K562 (cell line): ENCODE measurements around the gene SLC25A11. TPM values are rescaled to one million over a fixed set of nuclear protein-coding genes. Genes with fewer than 3 reads are reported as not detected.

Experiments
- BCLAF1 ChIP-seq, 2 experiments: fragments of 450-650 bp in 1 of 2; IDR thresholded peaks; 2 replicates each; pipeline ENCODE4 v1.6.1; 2011 to 2017; ENCODE audit warnings: low read depth in 2 of 2, antibody characterized with exemption in 1 of 2, borderline replicate concordance in 1 of 2, low read length in 1 of 2, mild to moderate bottlenecking in 1 of 2, mixed read lengths in 1 of 2; ENCODE audit not compliant: control insufficient read depth in 1 of 2
- ELF4 ChIP-seq: fragments of 450-650 bp; formaldehyde crosslinking; IDR thresholded peaks from 2 replicates; pipeline ENCODE4 v1.4.0; 2022; ENCODE audit warnings: missing genetic modification characterization
- HNRNPL ChIP-seq: fragments of 200-400 bp; formaldehyde crosslinking; IDR thresholded peaks from 2 replicates; pipeline ENCODE4 v1.6.1; 2017; ENCODE audit warnings: low read depth, mild to moderate bottlenecking, low read length
- PRPF4 ChIP-seq: fragments of 200-400 bp; formaldehyde crosslinking; IDR thresholded peaks from one replicate; pipeline ENCODE4 v1.6.1; 2017; ENCODE audit warnings: low read length, low read depth, mild to moderate bottlenecking; ENCODE audit not compliant: insufficient read depth, poor library complexity, severe bottlenecking
- polyA plus RNA-seq, 8 experiments: library from polyadenylated mRNA; depleted of rRNA in 4 of 8; stranded (reverse) in 5 of 8; unstranded in 3 of 8; fragments of >200 nt; fragmentation: Nextera tagmentation in 2 of 8; fragmentation: Illumina TruSeq in 1 of 8; extraction: Ambion mirVana in 2 of 8; extraction: Trizol in 1 of 8; gene quantifications; 2 replicates each; pipeline versions ENCODE4 v1.2.1 to v1.2.3, GENCODE V29; 2011 to 2014; ENCODE audit warnings: inconsistent platforms in 1 of 8, missing spikeins in 1 of 8
- total RNA-seq, 7 experiments: library from RNA; depleted of rRNA in 6 of 7; stranded (reverse); fragments of >200 nt in 6 of 7; fragmentation: Illumina TruSeq in 2 of 7; extraction: Trizol in 2 of 7; gene quantifications; 2 replicates each; pipeline versions ENCODE4 v1.2.1 to v1.2.3, GENCODE V29; 2011 to 2021; ENCODE audit warnings: low replicate concordance in 1 of 7
- TF ChIP-seq, protein P1 (sequence below): fragments of 250-450 bp; sonication (Bioruptor Pico); IDR thresholded peaks from 2 replicates; pipeline ENCODE4 v1.8.0; 2022; ENCODE audit warnings: moderate library complexity, mild to moderate bottlenecking, inconsistent platforms

Gene SLC25A11
- total and polyA plus RNA-seq, 9 of the 15 experiments (the other 6 are each of a cell fraction or from before 2014, with no cell fraction given): 3.1 to 56.7 (median 32.9) TPM

GRCh38 chr17:4947411-4948165, 7.7 kb upstream of the SLC25A11 start (continued):
- no peak for TF ChIP-seq BCLAF1 (IDR thresholded peaks at IDR 0.05; ENCODE audit: borderline replicate concordance in 1 of 2, control insufficient read depth in 1 of 2, low read depth in 2 of 2, low read length in 1 of 2)
- peak; percentile 84 for TF ChIP-seq HNRNPL
- TF ChIP-seq, protein P1, sequence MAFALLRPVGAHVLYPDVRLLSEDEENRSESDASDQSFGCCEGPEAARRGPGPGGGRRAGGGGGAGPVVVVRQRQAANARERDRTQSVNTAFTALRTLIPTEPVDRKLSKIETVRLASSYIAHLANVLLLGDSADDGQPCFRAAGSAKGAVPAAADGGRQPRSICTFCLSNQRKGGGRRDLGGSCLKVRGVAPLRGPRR (CRISPR knock-in tag): no peak
- TF ChIP-seq PRPF4: peak; percentile 79
- TF ChIP-seq ELF4 (CRISPR knock-in tag): no peak
